K562 (cell line): ENCODE data around the gene SUSD3. TPM values are rescaled to one million over a fixed set of nuclear protein-coding genes. Genes with fewer than 3 reads are reported as not detected.

Experiments
- ATAC-seq: fragments of 200-7000 bp; cut with Tn5 transposase; 3 replicates; pipeline ENCODE4 v1.9.1; 2020; ENCODE audit warnings: moderate library complexity
- BruUV-seq: library from RNA; stranded (reverse); fragments of 400-500 nt; replicated peaks from 2 replicates; lab custom pipeline; 2021; lab: Mats Ljungman, UMichigan
- CTCF ChIA-PET: fragments of 300-600 bp; formaldehyde crosslinking; extraction: SDS; loops from one replicate; lab custom pipeline; 2021; ENCODE audit warnings: low intra/inter-chr PET ratio; lab: Yijun Ruan, JAX
- POLR2A ChIA-PET: fragments of 300-600, 350-650 bp; sonication (Branson Sonifier 250); formaldehyde crosslinking; extraction: SDS; loops from one replicate; lab custom pipeline; 2021; ENCODE audit warnings: antibody characterized with exemption, inconsistent platforms; lab: Yijun Ruan, JAX
- DNase-seq, 4 experiments: peaks; one replicate each; pipeline versions ENCODE4 v3.0.0 to v3.0.0-alpha.2; 2011 to 2018; ENCODE audit warnings: low spot score in 3 of 4, mixed read lengths in 3 of 4; ENCODE audit errors: extremely low read depth in 1 of 4
- FAIRE-seq: peaks from 2 replicates; lab custom pipeline; 2011; peaks lifted over from hg19 to GRCh38; lab: Jason Lieb, UNC
- H2AFZ ChIP-seq: 2 replicates; pipeline ENCODE4 v1.6.0; 2011; ENCODE audit warnings: low read depth, low read length, control low read depth, inconsistent platforms
- H3K27ac ChIP-seq: fragments of 200-600 bp; 3 replicates; pipeline ENCODE4 v1.8.0; 2011; ENCODE audit warnings: low read depth, mild to moderate bottlenecking, control low read depth, inconsistent platforms, low read length, moderate library complexity, mixed read lengths; ENCODE audit errors: extremely low read depth
- H3K27me3 ChIP-seq, 2 experiments: fragments of 300-600 bp in 1 of 2; 2 replicates in 1 of 2; 3 replicates in 1 of 2; pipeline versions ENCODE4 v1.6.0 to v1.8.0; 2011; ENCODE audit warnings: inconsistent platforms in 2 of 2, low read length in 2 of 2, mild to moderate bottlenecking in 1 of 2, mixed read lengths in 1 of 2, moderate library complexity in 1 of 2; ENCODE audit not compliant: control insufficient read depth in 2 of 2, insufficient read depth in 2 of 2
- H3K36me3 ChIP-seq: fragments of 300-600 bp; 3 replicates; pipeline ENCODE4 v1.8.0; 2011; ENCODE audit warnings: mild to moderate bottlenecking, low read length, inconsistent platforms; ENCODE audit not compliant: control insufficient read depth, insufficient read depth
- H3K4me1 ChIP-seq, 2 experiments: fragments of 200-600 bp in 1 of 2; replicated peaks in 1 of 2; 2 replicates in 1 of 2; 3 replicates in 1 of 2; pipeline versions ENCODE4 v1.5.1 to v1.8.0; 2011; ENCODE audit warnings: inconsistent platforms in 2 of 2, low read length in 2 of 2, mild to moderate bottlenecking in 1 of 2, mixed read lengths in 1 of 2, moderate library complexity in 1 of 2; ENCODE audit not compliant: control insufficient read depth in 2 of 2, insufficient read depth in 2 of 2
- H3K4me2 ChIP-seq: 2 replicates; pipeline ENCODE4 v1.6.1; 2011; ENCODE audit warnings: low read length, control low read depth, inconsistent platforms, mixed read lengths; ENCODE audit not compliant: insufficient read depth
- H3K4me3 ChIP-seq: fragments of 200-600 bp; sonication (generic), shearing (Covaris generic); 2 replicates; pipeline ENCODE4 v1.5.1; 2016; ENCODE audit warnings: control low read depth, inconsistent platforms
- H3K79me2 ChIP-seq: fragments of 200-600 bp; 3 replicates; pipeline ENCODE4 v1.8.0; 2011; ENCODE audit warnings: low read length, inconsistent platforms; ENCODE audit not compliant: control insufficient read depth, insufficient read depth
- H3K9ac ChIP-seq, 2 experiments: 2 replicates each; pipeline versions ENCODE4 v1.6.0 to v1.6.1; 2011; ENCODE audit warnings: low read depth in 2 of 2, low read length in 2 of 2, control low read depth in 1 of 2, inconsistent platforms in 1 of 2, mild to moderate bottlenecking in 1 of 2, mixed read lengths in 1 of 2; ENCODE audit not compliant: insufficient read depth in 1 of 2
- H3K9me1 ChIP-seq: one replicate; pipeline ENCODE4 v1.6.0; 2011; ENCODE audit warnings: inconsistent platforms, mild to moderate bottlenecking, low read length, moderate library complexity; ENCODE audit not compliant: control insufficient read depth, insufficient read depth
- H3K9me3 ChIP-seq: replicated peaks from 2 replicates; pipeline ENCODE4 v1.5.1; 2011; ENCODE audit warnings: low read depth, low read length, inconsistent platforms; ENCODE audit not compliant: control insufficient read depth, insufficient read depth
- H4K20me1 ChIP-seq: replicated peaks from 2 replicates; pipeline ENCODE4 v1.6.1; 2011; ENCODE audit warnings: low read length, inconsistent platforms, mixed read lengths; ENCODE audit not compliant: control insufficient read depth, insufficient read depth
- CREB5 ChIP-seq: fragments of 250-450 bp; sonication (Bioruptor Pico); IDR thresholded peaks from 2 replicates; pipeline ENCODE4 v1.5.0; 2020; ENCODE audit warnings: mild to moderate bottlenecking
- CSDE1 ChIP-seq, 2 experiments: fragments of 450-650 bp; IDR thresholded peaks; 2 replicates each; pipeline ENCODE4 v1.6.1; 2016; ENCODE audit warnings: mild to moderate bottlenecking in 1 of 2
- CXXC5 ChIP-seq: fragments of 250-450 bp; sonication (Bioruptor Pico); IDR thresholded peaks from 2 replicates; pipeline ENCODE4 v1.8.0; 2022; ENCODE audit warnings: inconsistent platforms, mild to moderate bottlenecking, moderate library complexity
- ETV1 ChIP-seq: fragments of 450-650 bp; conservative IDR thresholded peaks from 2 replicates; pipeline ENCODE4 v1.6.1; 2016; ENCODE audit warnings: missing genetic modification characterization, control low read depth, low read depth, missing compliant biosample characterization
- NFIC ChIP-seq: fragments of 450-650 bp; IDR thresholded peaks from 2 replicates; pipeline ENCODE4 v1.6.1; 2017; ENCODE audit warnings: mild to moderate bottlenecking, inconsistent platforms
- RBM25 ChIP-seq: fragments of 200-400 bp; formaldehyde crosslinking; IDR thresholded peaks from 2 replicates; pipeline ENCODE4 v1.6.1; 2018; ENCODE audit warnings: low read length, low read depth, moderate library complexity; ENCODE audit not compliant: severe bottlenecking
- SMARCB1 ChIP-seq: IDR thresholded peaks from 2 replicates; pipeline ENCODE4 v1.6.1; 2011; ENCODE audit warnings: improper control_type of control experiment, low read depth; ENCODE audit not compliant: insufficient read length
- TAF15 ChIP-seq: fragments of 200-400 bp; formaldehyde crosslinking; IDR thresholded peaks from 2 replicates; pipeline ENCODE4 v1.6.1; 2017; ENCODE audit warnings: mild to moderate bottlenecking, low read depth, low read length, moderate library complexity
- TAF9B ChIP-seq: fragments of 450-650 bp; IDR thresholded peaks from 2 replicates; pipeline ENCODE4 v1.6.1; 2018; ENCODE audit warnings: mild to moderate bottlenecking; ENCODE audit not compliant: partially characterized antibody
- ZNF282 ChIP-seq: sonication (generic); formaldehyde crosslinking; IDR thresholded peaks from 2 replicates; pipeline ENCODE4 v1.8.1; 2023; ENCODE audit warnings: missing genetic modification reagents
- ZNF518B ChIP-seq: fragments of 250-450 bp; sonication (Bioruptor Pico); IDR thresholded peaks from 2 replicates; pipeline ENCODE4 v1.5.0; 2021; ENCODE audit warnings: mild to moderate bottlenecking, moderate library complexity
- ZNF551 ChIP-seq: fragments of 250-450 bp; sonication (Bioruptor Pico); IDR thresholded peaks from 2 replicates; pipeline ENCODE4 v1.5.0; 2021; ENCODE audit warnings: mild to moderate bottlenecking, moderate library complexity
- WGBS: fragments of 100-300 bp; shearing (Covaris generic); methylation state at CpG from one replicate; pipeline ENCODE4 v1.1.6; 2016; ENCODE audit warnings: low coverage, mixed read lengths; ENCODE audit not compliant: insufficient coverage; ENCODE audit errors: missing lambda C conversion rate; 5-methylcytosine and 5-hydroxymethylcytosine counted together
- in situ Hi-C: fragments of 300-500 bp; cut with MboI; formaldehyde crosslinking; loops from 4 replicates; pipeline ENCODE4 v1.15.0; 2018; ENCODE audit warnings: inconsistent platforms, mixed read lengths
- intact Hi-C: fragments of 100-400 bp; cut with micrococcal nuclease; formaldehyde crosslinking; loops from 2 replicates; pipeline ENCODE4 v1.14.2; 2022
- polyA plus RNA-seq, 8 experiments: library from polyadenylated mRNA; depleted of rRNA in 4 of 8; stranded (reverse) in 5 of 8; unstranded in 3 of 8; fragments of >200 nt; fragmentation: Nextera tagmentation in 2 of 8; fragmentation: Illumina TruSeq in 1 of 8; extraction: Ambion mirVana in 2 of 8; extraction: Trizol in 1 of 8; gene quantifications; 2 replicates each; pipeline versions ENCODE4 v1.2.1 to v1.2.3, GENCODE V29; 2011 to 2014; ENCODE audit warnings: inconsistent platforms in 1 of 8, missing spikeins in 1 of 8
- total RNA-seq, 7 experiments: library from RNA; depleted of rRNA in 6 of 7; stranded (reverse); fragments of >200 nt in 6 of 7; fragmentation: Illumina TruSeq in 2 of 7; extraction: Trizol in 2 of 7; gene quantifications; 2 replicates each; pipeline versions ENCODE4 v1.2.1 to v1.2.3, GENCODE V29; 2011 to 2021; ENCODE audit warnings: low replicate concordance in 1 of 7

The SUSD3 gene
- total and polyA plus RNA-seq, 9 of the 15 experiments (the other 6 are each of a cell fraction or from before 2014, with no cell fraction given) = 1.3 to 21.7 (median 11.4) TPM

DNA sequence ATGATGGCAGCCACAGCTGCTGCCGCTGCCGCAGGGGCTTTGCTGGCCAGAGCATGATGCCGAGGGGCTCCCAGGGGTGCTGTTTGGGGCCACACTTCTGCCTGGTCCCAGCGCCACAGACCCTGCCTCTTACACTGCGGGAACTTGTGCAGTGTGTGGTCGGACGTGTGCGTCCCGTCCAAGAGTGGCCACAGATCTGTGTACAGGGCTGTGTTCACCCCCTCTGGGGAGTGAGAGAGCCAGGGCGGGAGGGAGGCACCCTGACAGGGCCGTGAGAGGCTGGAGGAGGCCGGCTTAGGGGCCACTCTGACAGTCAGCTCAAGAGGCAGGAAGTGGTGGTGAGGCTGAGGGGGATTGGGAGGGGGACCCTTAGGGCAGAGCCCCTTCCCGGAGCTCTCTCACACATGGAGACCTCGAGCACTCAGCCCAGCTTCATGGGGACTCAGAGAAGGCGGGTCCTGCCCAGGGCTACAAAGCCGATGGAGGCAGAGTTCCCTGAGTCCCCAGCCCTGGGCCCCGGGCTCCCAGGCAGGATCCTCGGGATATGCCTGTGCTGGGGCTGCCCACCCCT lies 24.4 kb downstream of the SUSD3 start:
- Histone ChIP-seq H3K9me1 (no peaks in the 10 kb centered on the region), H3K36me3 (peaks cover 7% of the 10 kb centered on the region; the same call in 2 of the 3 replicates), H3K9ac (peak overlapping the region in 1 of 2 experiments; percentile 74; a peak in 1 of 4 replicates), H3K4me3 (no peak overlapping the region), H3K4me1 (peaks cover 0 to 13% of the 10 kb centered on the region in 2 experiments; a peak in 2 of 5 replicates), H3K79me2 (no peaks in the 10 kb centered on the region), H3K4me2 (no peak overlapping the region), H3K27ac (no peak overlapping the region), H3K9me3 (no peaks in the 10 kb centered on the region), H3K27me3 (no peaks in the 10 kb centered on the region), H2AFZ (no peak overlapping the region), H4K20me1 (no peaks in the 10 kb centered on the region)
- no TSS peak for BruUV-seq
- in situ Hi-C loops (no loop called here), intact Hi-C loops (no loop called here)
- POLR2A ChIA-PET = interaction anchor here (4.4 kb wide), 1 partner anchor 13 kb away, joined by 17 read pairs; the partner anchor contains the start of gene CARD19
- TF ChIP-seq TAF9B (no peak), NFIC (no peak), ETV1 (tag) (no peak), CSDE1 (IDR thresholded peaks at IDR 0.05) (no peak), ZNF551 (CRISPR knock-in tag) (no peak), SMARCB1 (no peak), ZNF518B (no peak), RBM25 (no peak), ZNF282 (CRISPR knock-in tag) (no peak), CREB5 (CRISPR knock-in tag) (no peak), TAF15 (no peak), CXXC5 (CRISPR knock-in tag) (no peak)
- DNase-seq (no peak), ATAC-seq (no peak), FAIRE-seq (no peak)
- CTCF ChIA-PET = no interaction called here
- 69% methylated on average over 15 of the region's 18 CpGs for WGBS
